HG03342 (cell line): ENCODE data around the gene MAPK4.
"Not testable (repeated sequence)": the region's sequence is repeated elsewhere in the genome, so short reads cannot be mapped to it uniquely, and the experiment has no call there.

Experiments
- ATAC-seq: cut with Tn5 transposase; IDR thresholded peaks from one replicate; pipeline ENCODE4 v1.9.1; 2021; ENCODE audit warnings: mild to moderate bottlenecking, moderate library complexity; ENCODE audit not compliant: unreplicated experiment

Gene MAPK4

GRCh38 chr18:50573196-50573595 is 13.3 kb downstream of the MAPK4 start:
- ATAC-seq, result not testable (repeated sequence)

- no peak for ATAC-seq
These were observed 13.8 kb downstream of the MAPK4 start for GRCh38 chr18:50573679-50574078.

GRCh38 chr18:50578030-50578429 is 18.1 kb downstream of the MAPK4 start:
- no peak for ATAC-seq

- no peak for ATAC-seq
These were observed 18.8 kb downstream of the MAPK4 start for GRCh38 chr18:50578651-50579050.

GRCh38 chr18:50579061-50579774 is 19.3 kb downstream of the MAPK4 start:
- no peak for ATAC-seq

- ATAC-seq, result no peak
These were observed 21.6 kb downstream of the MAPK4 start for GRCh38 chr18:50581517-50581916.

GRCh38 chr18:50582500-50582899 is 22.6 kb downstream of the MAPK4 start:
- ATAC-seq, result no peak

GRCh38 chr18:50586710-50587109 is 26.8 kb downstream of the MAPK4 start:
- ATAC-seq, result no peak

- ATAC-seq, result no peak
These were observed 30.7 kb downstream of the MAPK4 start for GRCh38 chr18:50590593-50590992.

GRCh38 chr18:50594012-50594411 is 34.1 kb downstream of the MAPK4 start:
- ATAC-seq, result no peak

GRCh38 chr18:50594942-50595341 is 35.1 kb downstream of the MAPK4 start:
- no peak for ATAC-seq

- no peak for ATAC-seq
These were observed 42.6 kb downstream of the MAPK4 start for GRCh38 chr18:50602466-50602865.

- ATAC-seq, result no peak
These were observed 46.7 kb downstream of the MAPK4 start for GRCh38 chr18:50606609-50607008.

- ATAC-seq, result no peak
These were observed 47.6 kb downstream of the MAPK4 start for GRCh38 chr18:50607378-50607926.

- ATAC-seq, result not testable (repeated sequence)
These were observed 49.3 kb downstream of the MAPK4 start for GRCh38 chr18:50609171-50609570.

- ATAC-seq, result no peak
These were observed 50.5 kb downstream of the MAPK4 start for GRCh38 chr18:50610349-50610748.

GRCh38 chr18:50611529-50611941 is 51.6 kb downstream of the MAPK4 start:
- ATAC-seq, result no peak

GRCh38 chr18:50614838-50615237 is 55.0 kb downstream of the MAPK4 start:
- no peak for ATAC-seq

GRCh38 chr18:50616484-50617048 is 56.7 kb downstream of the MAPK4 start:
- no peak for ATAC-seq

- no peak for ATAC-seq
These were observed 60.0 kb downstream of the MAPK4 start for GRCh38 chr18:50619861-50620275.

GRCh38 chr18:50620319-50620718 is 60.4 kb downstream of the MAPK4 start:
- no peak for ATAC-seq

- ATAC-seq, result no peak
These were observed 61.5 kb downstream of the MAPK4 start for GRCh38 chr18:50621366-50621765.
